IMR-90 (cell line): ENCODE measurements around the gene RBM39.

Experiments used
- BHLHE40 ChIP-seq: fragments of 150-350 bp; IDR thresholded peaks from 2 replicates; pipeline ENCODE4 v1.6.1; 2016; ENCODE audit warnings: mild to moderate bottlenecking, low read depth, low read length
- MAZ ChIP-seq: IDR thresholded peaks from 2 replicates; pipeline ENCODE4 v1.6.1; 2012; ENCODE audit warnings: low read depth, mild to moderate bottlenecking, low read length, improper control_type of control experiment, moderate library complexity, borderline replicate concordance
- POLR2A ChIP-seq: IDR thresholded peaks from 2 replicates; pipeline ENCODE4 v1.6.1; 2012; ENCODE audit warnings: mild to moderate bottlenecking, low read depth, low read length
- RCOR1 ChIP-seq: IDR thresholded peaks from 2 replicates; pipeline ENCODE4 v1.6.1; 2012; ENCODE audit warnings: mild to moderate bottlenecking, low read length, improper control_type of control experiment; ENCODE audit not compliant: insufficient replicate concordance
- RFX5 ChIP-seq: IDR thresholded peaks from 2 replicates; pipeline ENCODE4 v1.8.0; 2012; ENCODE audit warnings: low read depth, mild to moderate bottlenecking, low read length, moderate library complexity
- SMC3 ChIP-seq: fragments of 150-350 bp; IDR thresholded peaks from 2 replicates; pipeline ENCODE4 v1.6.1; 2016; ENCODE audit warnings: low read depth, mild to moderate bottlenecking, antibody characterized with exemption, low read length, moderate library complexity
- USF2 ChIP-seq: fragments of 150-350 bp; IDR thresholded peaks from 2 replicates; pipeline ENCODE4 v1.6.1; 2017; ENCODE audit warnings: mild to moderate bottlenecking, antibody characterized with exemption, low read length, low read depth
- TF ChIP-seq, protein P1 (sequence below): conservative IDR thresholded peaks from 2 replicates; pipeline ENCODE4 v1.5.1; 2012; ENCODE audit warnings: mild to moderate bottlenecking, low read depth, low read length, improper control_type of control experiment

GRCh38 chr20:35750611-35751010 lies 8.6 kb upstream of the RBM39 start:
- no peak for TF ChIP-seq RFX5
- TF ChIP-seq, protein P1, sequence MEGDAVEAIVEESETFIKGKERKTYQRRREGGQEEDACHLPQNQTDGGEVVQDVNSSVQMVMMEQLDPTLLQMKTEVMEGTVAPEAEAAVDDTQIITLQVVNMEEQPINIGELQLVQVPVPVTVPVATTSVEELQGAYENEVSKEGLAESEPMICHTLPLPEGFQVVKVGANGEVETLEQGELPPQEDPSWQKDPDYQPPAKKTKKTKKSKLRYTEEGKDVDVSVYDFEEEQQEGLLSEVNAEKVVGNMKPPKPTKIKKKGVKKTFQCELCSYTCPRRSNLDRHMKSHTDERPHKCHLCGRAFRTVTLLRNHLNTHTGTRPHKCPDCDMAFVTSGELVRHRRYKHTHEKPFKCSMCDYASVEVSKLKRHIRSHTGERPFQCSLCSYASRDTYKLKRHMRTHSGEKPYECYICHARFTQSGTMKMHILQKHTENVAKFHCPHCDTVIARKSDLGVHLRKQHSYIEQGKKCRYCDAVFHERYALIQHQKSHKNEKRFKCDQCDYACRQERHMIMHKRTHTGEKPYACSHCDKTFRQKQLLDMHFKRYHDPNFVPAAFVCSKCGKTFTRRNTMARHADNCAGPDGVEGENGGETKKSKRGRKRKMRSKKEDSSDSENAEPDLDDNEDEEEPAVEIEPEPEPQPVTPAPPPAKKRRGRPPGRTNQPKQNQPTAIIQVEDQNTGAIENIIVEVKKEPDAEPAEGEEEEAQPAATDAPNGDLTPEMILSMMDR: no peak
- no peak for TF ChIP-seq SMC3
- TF ChIP-seq MAZ: no peak
- TF ChIP-seq POLR2A: no peak
- TF ChIP-seq RCOR1: no peak
- no peak for TF ChIP-seq USF2
- no peak for TF ChIP-seq BHLHE40
